HG02885 (cell line): ENCODE data around the gene ANGPT4.
"Not testable (repeated sequence)": the region's sequence is repeated elsewhere in the genome, so short reads cannot be mapped to it uniquely, and the experiment has no call there.

Source experiments
- ATAC-seq: cut with Tn5 transposase; IDR thresholded peaks from one replicate; pipeline ENCODE4 v1.9.1; 2021; ENCODE audit warnings: mild to moderate bottlenecking; ENCODE audit not compliant: unreplicated experiment, poor library complexity

The ANGPT4 gene

GRCh38 chr20:910132-910869 is 5.8 kb downstream of the ANGPT4 start:
- ATAC-seq, result no peak

- no peak for ATAC-seq
These were observed 6.5 kb downstream of the ANGPT4 start for GRCh38 chr20:909641-910040.

- no peak for ATAC-seq
These were observed 9.3 kb downstream of the ANGPT4 start for GRCh38 chr20:906703-907270.

GRCh38 chr20:906001-906520 is 10.1 kb downstream of the ANGPT4 start:
- no peak for ATAC-seq

- no peak for ATAC-seq
These were observed 10.7 kb downstream of the ANGPT4 start for GRCh38 chr20:905396-905961.

- no peak for ATAC-seq
These were observed 12.0 kb downstream of the ANGPT4 start for GRCh38 chr20:904039-904545.

- ATAC-seq, result not testable (repeated sequence)
These were observed 18.7 kb downstream of the ANGPT4 start for GRCh38 chr20:897436-897835.

GRCh38 chr20:896501-897025 is 19.6 kb downstream of the ANGPT4 start:
- no peak for ATAC-seq

GRCh38 chr20:892371-892770 is 23.8 kb downstream of the ANGPT4 start:
- ATAC-seq, result not testable (repeated sequence)

- ATAC-seq, result no peak
These were observed 24.4 kb downstream of the ANGPT4 start for GRCh38 chr20:891706-892080.

- no peak for ATAC-seq
These were observed 25.0 kb downstream of the ANGPT4 start for GRCh38 chr20:891058-891705.

- no peak for ATAC-seq
These were observed 25.5 kb downstream of the ANGPT4 start for GRCh38 chr20:890666-891057.

GRCh38 chr20:889932-890463 is 26.1 kb downstream of the ANGPT4 start:
- no peak for ATAC-seq

- no peak for ATAC-seq
These were observed 27.0 kb downstream of the ANGPT4 start for GRCh38 chr20:889106-889505.

GRCh38 chr20:888057-888456 is 28.1 kb downstream of the ANGPT4 start:
- no peak for ATAC-seq

GRCh38 chr20:887137-887536 is 29.0 kb downstream of the ANGPT4 start:
- ATAC-seq, result no peak

GRCh38 chr20:884983-885952 is 30.9 kb downstream of the ANGPT4 start:
- ATAC-seq, result no peak

- ATAC-seq, result no peak
These were observed 34.4 kb downstream of the ANGPT4 start for GRCh38 chr20:881783-882144.

GRCh38 chr20:881051-881782 is 34.9 kb downstream of the ANGPT4 start:
- ATAC-seq, result no peak
